GM10248 (cell line): Measurements from ENCODE around the gene PHACTR1.
"Not testable (repeated sequence)": the region's sequence is repeated elsewhere in the genome, so short reads cannot be mapped to it uniquely, and the experiment has no call there.

ENCODE experiments used
- CTCF ChIA-PET: fragments of 300-600 bp; sonication (Branson Sonifier 250); formaldehyde crosslinking; extraction: SDS; loops from one replicate; lab custom pipeline; 2021; ENCODE audit warnings: antibody characterized with exemption; lab: Yijun Ruan, JAX
- POLR2A ChIA-PET: fragments of 350-650 bp; sonication (Branson Sonifier 250); formaldehyde crosslinking; extraction: SDS; loops from one replicate; lab custom pipeline; 2020; ENCODE audit warnings: antibody characterized with exemption; lab: Yijun Ruan, JAX
- DNase-seq: peaks from one replicate; pipeline ENCODE4 v3.0.0; 2012; ENCODE audit errors: extremely low spot score
- TF ChIP-seq, protein P1 (sequence below): IDR thresholded peaks from 2 replicates; pipeline ENCODE4 v1.5.1; 2012; ENCODE audit warnings: mild to moderate bottlenecking, low read depth; ENCODE audit errors: extremely low read depth, missing control alignments, control extremely low read depth

Gene PHACTR1

DNA sequence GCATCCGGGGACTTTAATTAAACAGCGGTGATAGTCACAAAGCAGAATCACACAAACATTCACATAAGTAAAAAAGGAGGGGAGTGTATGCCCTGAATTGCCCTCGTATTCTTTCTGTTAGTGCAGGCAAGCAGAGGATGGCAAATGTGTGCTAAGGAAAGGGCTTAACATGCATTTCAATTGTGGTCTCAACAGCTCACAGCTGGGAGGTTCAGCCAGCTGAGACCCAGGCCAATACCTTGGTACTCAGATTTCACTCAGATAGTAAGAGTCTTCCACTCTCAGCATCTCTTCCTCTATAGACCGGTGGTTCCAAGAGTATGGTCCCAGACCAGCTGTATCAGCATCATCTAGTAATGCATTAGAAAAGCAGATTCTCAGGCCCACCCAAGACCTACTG, 215.1 kb downstream of the PHACTR1 start:
- POLR2A ChIA-PET = no interaction called here
- CTCF ChIA-PET = no interaction called here
- TF ChIP-seq, protein P1, sequence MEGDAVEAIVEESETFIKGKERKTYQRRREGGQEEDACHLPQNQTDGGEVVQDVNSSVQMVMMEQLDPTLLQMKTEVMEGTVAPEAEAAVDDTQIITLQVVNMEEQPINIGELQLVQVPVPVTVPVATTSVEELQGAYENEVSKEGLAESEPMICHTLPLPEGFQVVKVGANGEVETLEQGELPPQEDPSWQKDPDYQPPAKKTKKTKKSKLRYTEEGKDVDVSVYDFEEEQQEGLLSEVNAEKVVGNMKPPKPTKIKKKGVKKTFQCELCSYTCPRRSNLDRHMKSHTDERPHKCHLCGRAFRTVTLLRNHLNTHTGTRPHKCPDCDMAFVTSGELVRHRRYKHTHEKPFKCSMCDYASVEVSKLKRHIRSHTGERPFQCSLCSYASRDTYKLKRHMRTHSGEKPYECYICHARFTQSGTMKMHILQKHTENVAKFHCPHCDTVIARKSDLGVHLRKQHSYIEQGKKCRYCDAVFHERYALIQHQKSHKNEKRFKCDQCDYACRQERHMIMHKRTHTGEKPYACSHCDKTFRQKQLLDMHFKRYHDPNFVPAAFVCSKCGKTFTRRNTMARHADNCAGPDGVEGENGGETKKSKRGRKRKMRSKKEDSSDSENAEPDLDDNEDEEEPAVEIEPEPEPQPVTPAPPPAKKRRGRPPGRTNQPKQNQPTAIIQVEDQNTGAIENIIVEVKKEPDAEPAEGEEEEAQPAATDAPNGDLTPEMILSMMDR = no peak
- no peak for DNase-seq

DNA sequence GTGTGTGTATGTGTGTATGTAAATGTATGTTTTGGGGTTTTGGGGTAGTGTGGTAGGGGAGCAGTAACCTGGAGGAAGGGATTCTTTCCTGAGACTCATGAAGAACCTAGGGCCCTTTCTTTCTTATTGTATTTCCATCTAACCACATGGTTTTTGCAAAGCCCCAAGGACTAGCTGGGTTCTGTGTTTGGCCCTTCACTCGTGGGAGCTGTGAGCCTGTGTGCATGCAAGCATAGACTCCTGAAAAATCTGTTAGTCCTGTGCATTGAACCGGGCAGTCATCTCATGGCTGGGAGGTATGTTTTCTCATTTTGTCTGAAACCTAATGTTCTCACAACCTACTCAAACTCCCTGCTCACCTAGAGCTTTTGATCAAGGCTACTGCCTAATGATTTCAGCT, 219.1 kb downstream of the PHACTR1 start:
- CTCF ChIA-PET = interaction anchor here (1.6 kb wide), 1 partner anchor 29 kb away, joined by 4 read pairs; no protein-coding TSS in a partner anchor
- TF ChIP-seq, protein P1 = no peak
- DNase-seq = no peak
- POLR2A ChIA-PET = no interaction called here

DNA sequence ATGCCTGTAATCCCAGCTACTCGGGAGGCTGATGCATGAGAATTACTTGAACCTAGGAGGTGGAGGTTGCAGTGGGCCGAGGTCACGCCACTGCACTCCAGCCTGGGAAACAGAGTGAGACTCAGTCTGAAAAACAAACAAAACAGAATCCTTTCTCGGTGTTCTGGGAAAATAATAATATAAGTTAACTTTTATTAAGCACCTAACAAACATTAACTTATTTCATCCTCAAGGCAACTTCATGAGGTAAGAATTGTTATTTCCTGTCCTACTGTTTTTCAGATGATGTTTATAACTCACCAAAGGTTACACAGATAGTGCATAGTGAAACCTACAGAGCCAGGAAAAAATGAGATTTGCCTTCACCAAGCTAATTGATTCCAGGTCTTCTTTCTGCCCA, 221.4 kb downstream of the PHACTR1 start:
- ChIA-PET CTCF (interaction anchor here (1.3 kb wide), 1 partner anchor 12 kb away, joined by 3 read pairs; no protein-coding TSS in a partner anchor), POLR2A (no interaction called here)
- no peak for DNase-seq
- TF ChIP-seq, protein P1 = no peak

DNA sequence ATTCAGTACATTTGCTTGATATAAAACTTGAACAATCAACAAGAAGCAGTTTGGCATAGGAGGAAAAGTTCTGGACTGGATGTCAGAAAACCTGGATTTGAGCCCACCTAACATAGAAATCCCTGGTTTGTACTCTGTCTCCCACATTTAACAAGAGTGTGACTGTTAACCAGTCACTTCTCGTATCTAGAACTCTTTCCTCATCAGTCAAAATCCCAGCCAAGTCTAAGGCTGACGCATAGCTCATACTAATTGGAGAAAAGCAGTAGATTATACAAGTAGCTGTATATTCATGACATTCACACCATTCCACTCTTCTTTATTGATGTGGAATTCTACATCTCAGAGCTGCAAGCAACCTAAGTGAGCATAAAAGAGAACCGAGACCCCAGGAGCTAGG, 222.7 kb downstream of the PHACTR1 start:
- CTCF ChIA-PET = interaction anchor here (1.0 kb wide), 1 partner anchor 27 kb away, joined by 3 read pairs; no protein-coding TSS in a partner anchor
- TF ChIP-seq, protein P1 = no peak
- POLR2A ChIA-PET = no interaction called here
- DNase-seq = no peak

DNA sequence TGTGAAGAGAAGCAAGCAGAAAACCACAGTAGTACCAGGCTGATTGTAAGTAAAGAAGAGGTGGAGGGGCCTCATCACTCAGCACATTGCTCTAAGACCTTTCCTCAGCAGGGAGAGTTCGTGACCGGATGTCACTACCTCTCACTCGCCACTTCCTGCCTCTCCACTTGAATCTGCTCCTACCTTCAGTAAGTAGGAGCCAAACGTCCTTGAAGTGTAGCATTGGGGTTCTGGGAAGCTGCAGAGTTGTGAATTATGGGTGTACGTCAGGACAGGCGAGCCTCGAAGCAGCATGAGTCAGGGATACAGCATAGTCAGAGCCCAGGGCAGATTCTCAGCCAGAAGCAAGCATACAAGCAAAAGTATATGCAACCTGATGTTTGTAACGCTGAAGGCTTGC, 224.9 kb downstream of the PHACTR1 start:
- CTCF ChIA-PET = interaction anchor here (1.5 kb wide), 1 partner anchor 9 kb away, joined by 4 read pairs; no protein-coding TSS in a partner anchor
- TF ChIP-seq, protein P1 = no peak
- no peak for DNase-seq
- POLR2A ChIA-PET = no interaction called here

DNA sequence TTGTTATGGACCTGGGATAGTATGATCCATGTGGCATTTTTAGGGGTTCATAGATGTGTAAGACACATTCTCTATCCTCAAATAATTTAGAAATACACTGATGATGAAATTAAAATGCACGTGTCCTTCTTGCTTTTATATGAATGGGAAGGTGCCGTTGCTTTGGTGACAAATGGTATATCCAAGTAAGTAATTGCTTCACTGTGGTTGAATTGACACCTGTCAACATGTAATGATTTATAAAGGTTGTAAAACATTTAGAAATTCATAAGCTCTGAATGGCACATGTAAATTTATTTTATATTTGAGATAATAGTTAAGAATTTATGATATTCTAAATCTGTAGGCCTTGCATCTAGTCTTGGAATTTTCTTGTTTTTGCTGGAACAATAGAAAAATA, 227.0 kb downstream of the PHACTR1 start:
- TF ChIP-seq, protein P1 = no peak
- ChIA-PET POLR2A (no interaction called here), CTCF (no interaction called here)
- DNase-seq = no peak

DNA sequence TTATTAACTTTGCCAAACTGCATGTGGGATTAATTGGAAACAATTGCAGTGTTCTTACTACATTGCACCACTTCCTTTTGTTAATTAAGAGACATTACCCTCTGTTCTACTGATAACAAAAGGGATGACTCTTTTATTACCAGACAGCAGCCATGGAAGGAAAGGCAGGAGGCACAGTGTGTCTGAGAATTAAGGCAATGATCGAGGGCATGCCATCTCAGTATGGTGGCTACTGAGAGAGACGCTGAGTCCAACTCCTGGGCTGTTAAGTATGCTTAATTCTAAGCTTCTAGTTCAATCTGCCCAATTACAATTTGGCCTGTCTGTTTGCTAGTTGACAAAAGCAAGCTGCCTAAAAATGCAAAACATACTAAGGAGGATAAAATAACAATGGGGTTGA, 227.4 kb downstream of the PHACTR1 start:
- TF ChIP-seq, protein P1 = no peak
- ChIA-PET CTCF (no interaction called here), POLR2A (no interaction called here)
- no peak for DNase-seq

DNA sequence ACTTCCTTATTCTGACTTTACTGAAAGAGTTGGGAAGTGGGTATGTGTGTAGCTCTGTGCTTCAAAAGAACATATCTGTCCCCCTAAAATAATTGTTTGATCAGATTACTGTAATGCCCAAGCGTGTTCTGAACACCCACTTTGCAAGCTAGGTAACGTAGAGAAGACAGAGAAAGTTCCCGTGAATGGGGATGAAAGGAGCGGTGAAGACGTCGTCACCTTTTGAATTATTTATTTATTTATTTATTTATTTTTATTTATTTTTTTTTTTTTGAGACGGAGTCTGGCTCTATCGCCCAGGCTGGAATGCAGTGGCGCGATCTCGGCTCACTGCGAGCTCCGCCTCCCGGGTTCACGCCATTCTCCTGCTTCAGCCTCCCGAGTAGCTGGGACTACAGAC, 228.0 kb downstream of the PHACTR1 start:
- CTCF ChIA-PET, DNase-seq, POLR2A ChIA-PET: not testable (repeated sequence)
